Hepatocyte (in vitro differentiated cells): ENCODE data around the gene SERTAD2. TPM values are rescaled to one million over a fixed set of nuclear protein-coding genes. Genes with fewer than 3 reads are reported as not detected.

ENCODE experiments used
- DNase-seq: peaks from one replicate; pipeline ENCODE4 v3.0.0-alpha.2; 2016; ENCODE audit warnings: low spot score
- H2AFZ ChIP-seq: fragments of 200-600 bp; sonication (generic); 2 replicates; pipeline ENCODE4 v1.6.0; 2016; ENCODE audit warnings: antibody characterized with exemption, mild to moderate bottlenecking
- H3K27ac ChIP-seq: fragments of 200-600 bp; sonication (generic); 2 replicates; pipeline ENCODE4 v1.5.1; 2016; ENCODE audit warnings: mild to moderate bottlenecking
- H3K27me3 ChIP-seq: fragments of 200-600 bp; sonication (generic); 2 replicates; pipeline ENCODE4 v1.6.1; 2016
- H3K36me3 ChIP-seq: fragments of 200-600 bp; sonication (generic); replicated peaks from 2 replicates; pipeline ENCODE4 v1.5.1; 2016; ENCODE audit warnings: low read depth; ENCODE audit not compliant: insufficient read depth
- H3K4me1 ChIP-seq: fragments of 200-600 bp; sonication (generic); 2 replicates; pipeline ENCODE4 v1.5.1; 2016; ENCODE audit warnings: mild to moderate bottlenecking, moderate library complexity; ENCODE audit not compliant: insufficient read depth
- H3K4me2 ChIP-seq: fragments of 200-600 bp; sonication (generic); 2 replicates; pipeline ENCODE4 v1.6.0; 2016
- H3K4me3 ChIP-seq: fragments of 200-600 bp; sonication (generic); 2 replicates; pipeline ENCODE4 v1.5.1; 2016; ENCODE audit warnings: mild to moderate bottlenecking
- H3K79me2 ChIP-seq: fragments of 200-600 bp; sonication (generic); 2 replicates; pipeline ENCODE4 v1.6.0; 2017; ENCODE audit warnings: mild to moderate bottlenecking
- H3K9me2 ChIP-seq: fragments of 200-600 bp; sonication (generic); replicated peaks from 2 replicates; pipeline ENCODE4 v1.6.0; 2017; ENCODE audit warnings: mild to moderate bottlenecking; ENCODE audit not compliant: insufficient read depth
- H3K9me3 ChIP-seq: fragments of 200-600 bp; sonication (generic); 2 replicates; pipeline ENCODE4 v1.5.1; 2016; ENCODE audit warnings: low read depth, mild to moderate bottlenecking
- H4K20me1 ChIP-seq: fragments of 200-600 bp; sonication (generic); 2 replicates; pipeline ENCODE4 v1.6.0; 2016; ENCODE audit warnings: mild to moderate bottlenecking; ENCODE audit not compliant: insufficient read depth, poor library complexity, severe bottlenecking
- EZH2 ChIP-seq: fragments of 200-600 bp; sonication (generic); IDR thresholded peaks from 2 replicates; pipeline ENCODE4 v1.6.1; 2016; ENCODE audit warnings: antibody characterized with exemption, mild to moderate bottlenecking, borderline replicate concordance
- EZH2phosphoT487 ChIP-seq: fragments of 200-600 bp; sonication (generic); IDR thresholded peaks from one replicate; pipeline ENCODE4 v1.6.1; 2018; ENCODE audit warnings: antibody characterized with exemption, mild to moderate bottlenecking, low read depth, moderate library complexity; ENCODE audit not compliant: unreplicated experiment, severe bottlenecking
- WGBS: methylation state at CpG from one replicate; pipeline ENCODE4 v1.1.6; 2016; ENCODE audit warnings: low lambda C conversion rate; ENCODE audit errors: missing lambda C conversion rate; 5-methylcytosine and 5-hydroxymethylcytosine counted together
- polyA plus RNA-seq: library from polyadenylated mRNA; unstranded; fragments of >200 nt; fragmentation: Nextera tagmentation; extraction: Ambion mirVana; gene quantifications from 2 replicates; pipeline ENCODE4 v1.2.1, GENCODE V29; 2016
- total RNA-seq: library from RNA; depleted of rRNA; stranded (reverse); fragments of >200 nt; gene quantifications from 2 replicates; pipeline ENCODE4 v1.2.3, GENCODE V29; 2014
- TF ChIP-seq, protein P1 (sequence below): fragments of 200-600 bp; sonication (generic); IDR thresholded peaks from 2 replicates; pipeline ENCODE4 v1.5.1; 2016; ENCODE audit warnings: antibody characterized with exemption, mild to moderate bottlenecking; ENCODE audit not compliant: poor library complexity

SERTAD2 gene
- total and polyA plus RNA-seq, 2 experiments from 2014 or later: 13.8 to 23.8 TPM

DNA sequence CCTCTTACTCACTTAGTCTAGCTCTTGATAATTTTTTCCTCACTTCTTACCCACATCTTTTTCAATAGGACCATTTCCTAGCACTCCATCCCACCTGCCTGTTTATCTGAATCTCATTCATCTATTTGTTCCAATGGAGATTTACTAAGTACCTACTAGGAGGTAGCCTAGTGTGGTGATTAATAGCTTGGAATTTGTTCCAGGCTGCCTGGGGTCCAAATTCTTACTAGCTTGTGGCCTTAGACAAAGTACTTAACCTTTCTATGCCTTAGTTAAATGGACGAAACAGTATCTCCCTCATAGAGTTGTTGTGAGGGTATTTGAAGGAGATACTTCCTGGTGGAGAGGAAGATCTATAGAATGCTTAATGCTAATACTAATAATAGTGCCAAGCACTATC lies 42.9 kb upstream of the SERTAD2 start:
- no peak for DNase-seq
- no peaks in the 10 kb centered on the region for H3K36me3 ChIP-seq
- no peak overlapping the region for H3K4me2 ChIP-seq
- no peaks in the 10 kb centered on the region for H3K9me3 ChIP-seq
- H3K79me2 ChIP-seq: no peaks in the 10 kb centered on the region
- no peak overlapping the region for H3K27ac ChIP-seq
- H2AFZ ChIP-seq: no peak overlapping the region
- H3K4me1 ChIP-seq: no peaks in the 10 kb centered on the region
- TF ChIP-seq, protein P1, sequence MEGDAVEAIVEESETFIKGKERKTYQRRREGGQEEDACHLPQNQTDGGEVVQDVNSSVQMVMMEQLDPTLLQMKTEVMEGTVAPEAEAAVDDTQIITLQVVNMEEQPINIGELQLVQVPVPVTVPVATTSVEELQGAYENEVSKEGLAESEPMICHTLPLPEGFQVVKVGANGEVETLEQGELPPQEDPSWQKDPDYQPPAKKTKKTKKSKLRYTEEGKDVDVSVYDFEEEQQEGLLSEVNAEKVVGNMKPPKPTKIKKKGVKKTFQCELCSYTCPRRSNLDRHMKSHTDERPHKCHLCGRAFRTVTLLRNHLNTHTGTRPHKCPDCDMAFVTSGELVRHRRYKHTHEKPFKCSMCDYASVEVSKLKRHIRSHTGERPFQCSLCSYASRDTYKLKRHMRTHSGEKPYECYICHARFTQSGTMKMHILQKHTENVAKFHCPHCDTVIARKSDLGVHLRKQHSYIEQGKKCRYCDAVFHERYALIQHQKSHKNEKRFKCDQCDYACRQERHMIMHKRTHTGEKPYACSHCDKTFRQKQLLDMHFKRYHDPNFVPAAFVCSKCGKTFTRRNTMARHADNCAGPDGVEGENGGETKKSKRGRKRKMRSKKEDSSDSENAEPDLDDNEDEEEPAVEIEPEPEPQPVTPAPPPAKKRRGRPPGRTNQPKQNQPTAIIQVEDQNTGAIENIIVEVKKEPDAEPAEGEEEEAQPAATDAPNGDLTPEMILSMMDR: no peak
- TF ChIP-seq EZH2 (no peak), EZH2phosphoT487 (no peak)
- no peaks in the 10 kb centered on the region for H3K27me3 ChIP-seq
- H3K4me3 ChIP-seq: no peak overlapping the region
- WGBS: 96% methylated on average over 1 of the region's 1 CpG
- H3K9me2 ChIP-seq: no peaks in the 10 kb centered on the region
- H4K20me1 ChIP-seq: no peaks in the 10 kb centered on the region

DNA sequence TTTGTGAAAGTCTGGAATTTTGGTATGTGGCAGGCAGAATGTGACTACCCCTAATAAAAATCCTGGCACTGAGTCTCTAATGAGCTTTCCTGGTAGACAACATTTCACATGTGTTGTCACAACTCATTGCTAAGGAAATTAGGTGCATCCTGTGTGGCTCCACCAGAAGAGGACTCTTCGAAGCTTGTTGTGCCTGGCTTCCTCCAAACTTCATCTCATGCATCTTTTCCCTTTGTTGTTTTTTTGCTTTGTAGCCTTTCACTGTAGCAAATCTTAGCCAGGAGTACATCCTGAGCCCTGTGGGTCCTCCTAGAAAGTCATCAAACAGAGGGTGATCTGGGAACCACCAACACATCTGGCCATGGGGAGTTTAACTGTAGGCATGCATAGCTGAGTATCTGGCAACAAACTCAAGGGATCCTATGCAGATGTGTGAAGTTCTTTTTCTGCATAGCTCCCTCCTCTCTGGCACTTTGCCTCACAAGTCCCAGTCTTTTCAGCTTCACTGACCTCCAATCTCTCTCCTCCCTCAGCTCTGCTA lies 42.1 kb upstream of the SERTAD2 start:
- 67% methylated on average over 1 of the region's 1 CpG for WGBS
- no peaks in the 10 kb centered on the region for H4K20me1 ChIP-seq
- H3K36me3 ChIP-seq: no peaks in the 10 kb centered on the region
- H2AFZ ChIP-seq: no peak overlapping the region
- H3K9me3 ChIP-seq: no peaks in the 10 kb centered on the region
- no peaks in the 10 kb centered on the region for H3K4me1 ChIP-seq
- H3K9me2 ChIP-seq: no peaks in the 10 kb centered on the region
- H3K27ac ChIP-seq: no peak overlapping the region
- no peak overlapping the region for H3K4me2 ChIP-seq
- no peaks in the 10 kb centered on the region for H3K79me2 ChIP-seq
- no peak for DNase-seq
- TF ChIP-seq EZH2phosphoT487 (no peak), EZH2 (no peak)
- TF ChIP-seq, protein P1: no peak
- no peak overlapping the region for H3K4me3 ChIP-seq
- no peaks in the 10 kb centered on the region for H3K27me3 ChIP-seq

- no peak overlapping the region for H2AFZ ChIP-seq
- H3K36me3 ChIP-seq: no peaks in the 10 kb centered on the region
- no peaks in the 10 kb centered on the region for H4K20me1 ChIP-seq
- no peaks in the 10 kb centered on the region for H3K79me2 ChIP-seq
- WGBS: 70% methylated on average over 4 of the region's 4 CpGs
- H3K4me2 ChIP-seq: no peak overlapping the region
- H3K27ac ChIP-seq: no peak overlapping the region
- TF ChIP-seq, protein P1: no peak
- TF ChIP-seq EZH2: no peak
- no peak for TF ChIP-seq EZH2phosphoT487
- no peaks in the 10 kb centered on the region for H3K9me2 ChIP-seq
- no peak overlapping the region for H3K4me3 ChIP-seq
- H3K27me3 ChIP-seq: no peaks in the 10 kb centered on the region
- no peak for DNase-seq
- no peaks in the 10 kb centered on the region for H3K9me3 ChIP-seq
- H3K4me1 ChIP-seq: no peaks in the 10 kb centered on the region
These were observed 38.7 kb upstream of the SERTAD2 start for GRCh38 chr2:64692401-64692800.

GRCh38 chr2:64688909-64689308 lies 35.2 kb upstream of the SERTAD2 start:
- Histone ChIP-seq H3K9me2 (no peaks in the 10 kb centered on the region), H3K36me3 (no peaks in the 10 kb centered on the region), H3K27me3 (no peaks in the 10 kb centered on the region), H3K79me2 (no peaks in the 10 kb centered on the region), H2AFZ (no peak overlapping the region), H3K4me1 (peaks cover 11% of the 10 kb centered on the region), H4K20me1 (no peaks in the 10 kb centered on the region), H3K9me3 (no peaks in the 10 kb centered on the region), H3K4me2 (no peak overlapping the region), H3K4me3 (no peak overlapping the region), H3K27ac (no peak overlapping the region)
- no peak for TF ChIP-seq EZH2
- TF ChIP-seq EZH2phosphoT487: no peak
- TF ChIP-seq, protein P1: no peak
- DNase-seq: no peak
